Ectodermal cell (in vitro differentiated cells): ENCODE results near the gene CELF2.
A peak's percentile ranks its signal among the peaks of the same experiment; 100 is the strongest.

Experiments used
- H3K27ac ChIP-seq: 2 replicates; pipeline ENCODE4 v1.7.0; 2013; ENCODE audit warnings: mild to moderate bottlenecking, low read depth, low read length; ENCODE audit not compliant: insufficient read depth, poor library complexity, severe bottlenecking
- H3K27me3 ChIP-seq: 2 replicates; pipeline ENCODE4 v1.7.0; 2013; ENCODE audit warnings: mild to moderate bottlenecking, low read length; ENCODE audit not compliant: insufficient read depth, control insufficient read depth, poor library complexity, severe bottlenecking
- H3K36me3 ChIP-seq: one replicate; pipeline ENCODE4 v1.7.0; 2013; ENCODE audit warnings: low read length; ENCODE audit not compliant: control insufficient read depth, insufficient read depth
- H3K4me1 ChIP-seq: one replicate; pipeline ENCODE4 v1.7.0; 2013; ENCODE audit warnings: low read length; ENCODE audit not compliant: control insufficient read depth, insufficient read depth
- H3K4me3 ChIP-seq: 2 replicates; pipeline ENCODE4 v1.7.0; 2013; ENCODE audit warnings: low read depth, low read length, control low read depth; ENCODE audit not compliant: insufficient read depth
- H3K9me3 ChIP-seq: 2 replicates; pipeline ENCODE4 v1.7.0; 2013; ENCODE audit warnings: mild to moderate bottlenecking, low read length, moderate library complexity; ENCODE audit not compliant: control insufficient read depth
- WGBS, 2 experiments: methylation state at CpG; one replicate each; pipeline ENCODE4 v1.1.7; 2013; ENCODE audit warnings: missing lambda C conversion rate in 2 of 2; 5-methylcytosine and 5-hydroxymethylcytosine counted together

CELF2 gene

DNA sequence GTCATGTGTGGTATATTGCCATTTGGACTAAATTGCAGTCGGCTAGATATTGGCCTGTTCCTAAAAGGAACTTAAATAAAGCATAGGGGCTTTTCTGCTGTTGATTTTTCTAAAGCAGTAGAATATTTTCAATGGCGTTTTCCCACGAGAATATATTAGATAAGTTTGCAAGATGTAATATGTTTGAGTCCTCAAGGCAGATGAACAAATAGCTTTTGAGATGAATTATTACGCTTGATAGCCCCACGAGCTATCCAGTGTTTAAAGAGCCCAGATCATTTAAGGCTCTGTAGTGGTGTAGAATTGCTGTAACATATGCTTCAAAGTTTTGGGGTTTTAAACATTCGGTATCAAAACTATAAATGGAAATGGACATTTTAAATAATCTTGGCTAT, 2.9 kb downstream of the CELF2 start:
- Histone ChIP-seq H3K27me3 (peaks cover 49% of the 10 kb centered on the region), H3K4me3 (no peak overlapping the region)
- 92 to 96% methylated on average over 5 of the region's 6 CpGs for WGBS, 2 experiments

DNA sequence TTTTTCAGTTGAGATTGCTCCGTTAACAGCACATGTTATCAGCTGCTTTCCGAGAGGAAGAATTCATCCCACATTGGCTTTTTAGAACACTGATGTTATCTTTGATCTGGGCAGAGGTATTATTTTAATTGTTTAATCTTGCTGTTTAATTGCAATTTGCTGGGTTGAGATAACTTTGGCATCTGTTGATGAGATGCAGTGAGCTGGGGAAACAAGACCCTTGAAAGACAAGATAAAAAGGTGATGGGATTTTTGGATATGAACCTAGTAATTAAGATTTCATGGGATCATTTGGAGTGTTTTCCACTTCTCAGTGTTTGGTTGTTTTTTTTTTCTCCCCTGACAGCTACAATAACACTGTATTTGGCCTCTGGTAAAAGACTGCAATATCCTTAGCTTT, 4.5 kb downstream of the CELF2 start:
- Histone ChIP-seq H3K4me3 (no peak overlapping the region), H3K4me1 (peaks cover 9% of the 10 kb centered on the region), H3K9me3 (no peaks in the 10 kb centered on the region), H3K36me3 (no peaks in the 10 kb centered on the region), H3K27me3 (peaks cover 33% of the 10 kb centered on the region), H3K27ac (no peak overlapping the region)
- 87 to 89% methylated on average over 2 of the region's 2 CpGs for WGBS, 2 experiments

More for the DNA sequence above, 2.9 kb downstream of the CELF2 start:
- no peak overlapping the region for H3K27ac ChIP-seq
- no peaks in the 10 kb centered on the region for H3K9me3 ChIP-seq
- peaks cover 9% of the 10 kb centered on the region for H3K4me1 ChIP-seq
- H3K36me3 ChIP-seq, result no peaks in the 10 kb centered on the region

DNA sequence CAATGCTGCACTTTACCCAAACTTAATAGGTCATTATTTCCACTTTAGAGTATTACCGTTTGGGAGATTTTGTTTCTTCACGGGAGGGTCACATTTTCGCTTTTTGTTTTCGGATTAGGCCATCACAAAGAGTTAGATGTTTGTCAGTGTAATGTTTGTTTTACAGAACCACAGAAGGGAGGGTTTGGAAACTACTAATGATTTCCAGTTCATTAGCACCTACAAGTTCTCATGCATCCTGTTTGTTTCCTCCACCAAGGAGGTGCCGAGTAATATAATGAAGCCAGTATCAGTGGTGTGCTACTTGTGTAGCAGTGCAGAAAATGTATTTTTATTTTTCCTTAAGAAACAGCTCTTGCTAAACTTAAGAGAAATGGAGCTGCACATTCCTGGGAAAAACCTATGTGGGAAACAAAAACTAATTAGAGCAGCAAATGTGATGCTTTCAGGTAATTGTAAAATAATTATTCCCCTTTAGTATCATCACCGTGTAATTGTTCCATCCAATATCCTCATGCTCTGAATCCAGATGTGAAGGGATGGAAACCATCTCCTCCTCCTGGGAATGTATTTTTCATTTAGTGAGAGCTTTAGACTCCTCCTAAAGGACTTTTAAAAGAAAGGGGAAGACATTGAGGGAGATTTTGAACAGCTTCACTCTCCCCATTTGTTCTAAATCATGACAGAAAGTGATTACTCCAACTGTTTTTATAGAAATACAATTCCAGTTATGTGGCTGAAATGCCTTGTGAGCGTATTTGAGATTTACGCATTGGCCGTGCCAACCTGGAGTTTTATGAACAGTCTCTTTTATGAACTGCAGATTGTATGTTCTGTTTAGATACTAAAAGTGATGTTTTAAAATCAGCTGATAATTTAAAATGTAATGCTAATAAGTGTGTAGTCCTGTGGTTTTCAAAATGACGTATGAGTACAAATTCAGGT, 5.6 kb downstream of the CELF2 start:
- H3K27me3 ChIP-seq, result peaks cover 26% of the 10 kb centered on the region
- no peaks in the 10 kb centered on the region for H3K36me3 ChIP-seq
- H3K9me3 ChIP-seq, result no peaks in the 10 kb centered on the region
- H3K4me1 ChIP-seq, result peaks cover 9% of the 10 kb centered on the region
- H3K4me3 ChIP-seq, result no peak overlapping the region
- WGBS, 2 experiments, result 80 to 82% methylated on average over 9 to 10 of the region's 10 CpGs
- H3K27ac ChIP-seq, result no peak overlapping the region

DNA sequence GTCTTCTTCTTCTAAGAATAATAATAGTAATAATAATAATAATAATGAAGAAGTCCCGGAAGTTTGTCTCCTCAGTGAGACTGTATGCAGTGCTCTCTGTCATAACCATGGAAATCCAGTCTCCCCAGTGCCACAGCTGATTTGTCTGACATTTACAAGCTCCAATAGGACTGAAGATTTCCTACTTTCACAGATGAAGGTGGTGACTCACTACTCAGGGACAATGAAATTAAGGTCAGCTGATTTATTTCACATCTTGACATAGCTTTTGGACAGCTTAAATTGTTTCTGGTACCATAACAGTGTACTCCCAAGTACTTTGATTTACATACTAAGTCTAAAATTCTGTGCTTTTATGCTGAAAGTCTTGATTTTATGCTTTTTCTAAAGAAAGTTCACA, 6.9 kb downstream of the CELF2 start:
- 90 to 91% methylated on average over 1 of the region's 1 CpG for WGBS, 2 experiments
- no peak overlapping the region for H3K27ac ChIP-seq
- H3K27me3 ChIP-seq, result peaks cover 13% of the 10 kb centered on the region
- H3K36me3 ChIP-seq, result no peaks in the 10 kb centered on the region
- no peak overlapping the region for H3K4me3 ChIP-seq
- no peaks in the 10 kb centered on the region for H3K4me1 ChIP-seq
- H3K9me3 ChIP-seq, result no peaks in the 10 kb centered on the region

DNA sequence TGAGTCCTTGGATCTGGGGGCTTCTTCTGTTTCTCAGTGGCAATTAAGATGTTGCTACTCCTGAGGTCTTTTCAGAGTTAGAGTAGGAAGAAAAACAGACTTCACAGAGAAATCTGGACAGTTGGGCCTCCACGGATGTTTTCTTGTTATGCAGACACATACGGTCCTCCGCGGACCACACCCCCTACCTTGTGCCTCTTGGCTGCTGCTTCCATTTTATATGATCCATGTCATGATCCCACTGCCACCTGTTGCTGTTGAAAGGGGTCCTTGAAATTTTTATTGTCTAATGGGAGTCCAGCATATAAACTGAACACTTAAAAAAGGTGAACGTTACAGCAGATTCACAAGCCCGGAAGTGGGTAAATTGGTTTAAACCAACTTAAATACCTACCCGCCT, 8.3 kb downstream of the CELF2 start:
- WGBS, 2 experiments, result 88 to 94% methylated on average over 7 of the region's 7 CpGs
- Histone ChIP-seq H3K4me3 (no peak overlapping the region), H3K4me1 (no peaks in the 10 kb centered on the region), H3K9me3 (no peaks in the 10 kb centered on the region), H3K27ac (no peak overlapping the region), H3K27me3 (no peaks in the 10 kb centered on the region), H3K36me3 (no peaks in the 10 kb centered on the region)

DNA sequence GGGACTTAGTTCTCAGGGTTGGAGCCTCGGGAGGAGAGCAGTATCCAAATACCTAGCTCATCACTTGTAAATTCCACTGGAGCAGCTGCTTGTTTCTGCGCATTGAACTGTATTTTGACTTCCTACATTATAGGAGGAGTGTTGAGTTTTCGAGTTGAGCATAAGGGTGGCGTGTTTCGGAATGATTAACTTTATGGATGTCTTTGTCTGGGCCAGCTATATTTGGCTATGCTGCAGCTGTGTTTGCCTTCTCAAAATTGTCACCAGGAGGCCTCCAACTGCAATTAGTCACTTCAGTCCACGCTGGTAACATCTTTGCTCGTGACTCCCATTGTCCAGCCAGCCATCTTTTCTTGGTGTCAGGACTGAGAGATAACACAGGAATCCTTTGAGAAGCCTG, 9.1 kb downstream of the CELF2 start:
- Histone ChIP-seq H3K36me3 (no peaks in the 10 kb centered on the region), H3K27ac (no peak overlapping the region), H3K4me1 (no peaks in the 10 kb centered on the region), H3K4me3 (no peak overlapping the region), H3K27me3 (no peaks in the 10 kb centered on the region), H3K9me3 (no peaks in the 10 kb centered on the region)
- WGBS, 2 experiments, result 89 to 92% methylated on average over 7 of the region's 7 CpGs

DNA sequence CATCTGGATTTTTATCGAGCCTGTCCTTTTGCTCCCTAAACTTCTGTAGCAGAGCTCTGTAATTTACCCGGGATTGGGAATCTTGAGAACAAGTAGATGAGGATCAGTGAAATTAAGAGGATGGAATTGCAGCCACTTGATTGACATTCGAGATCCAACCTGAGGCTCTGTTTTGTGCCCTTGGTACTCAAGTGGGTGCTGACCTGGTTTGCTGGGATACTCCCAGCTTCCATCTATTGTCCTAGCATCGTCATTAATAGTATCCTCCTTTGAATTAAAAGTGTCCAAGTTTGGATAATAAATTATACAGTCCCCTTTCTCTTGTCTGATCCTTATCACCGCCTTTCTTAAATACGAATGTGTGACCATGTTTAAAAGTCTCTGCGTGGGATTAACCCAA, 17.1 kb downstream of the CELF2 start:
- Histone ChIP-seq H3K4me1 (peaks cover 14% of the 10 kb centered on the region), H3K27ac (no peak overlapping the region), H3K27me3 (no peaks in the 10 kb centered on the region), H3K9me3 (no peaks in the 10 kb centered on the region), H3K4me3 (no peak overlapping the region), H3K36me3 (no peaks in the 10 kb centered on the region)
- 94 to 95% methylated on average over 7 of the region's 7 CpGs for WGBS, 2 experiments

DNA sequence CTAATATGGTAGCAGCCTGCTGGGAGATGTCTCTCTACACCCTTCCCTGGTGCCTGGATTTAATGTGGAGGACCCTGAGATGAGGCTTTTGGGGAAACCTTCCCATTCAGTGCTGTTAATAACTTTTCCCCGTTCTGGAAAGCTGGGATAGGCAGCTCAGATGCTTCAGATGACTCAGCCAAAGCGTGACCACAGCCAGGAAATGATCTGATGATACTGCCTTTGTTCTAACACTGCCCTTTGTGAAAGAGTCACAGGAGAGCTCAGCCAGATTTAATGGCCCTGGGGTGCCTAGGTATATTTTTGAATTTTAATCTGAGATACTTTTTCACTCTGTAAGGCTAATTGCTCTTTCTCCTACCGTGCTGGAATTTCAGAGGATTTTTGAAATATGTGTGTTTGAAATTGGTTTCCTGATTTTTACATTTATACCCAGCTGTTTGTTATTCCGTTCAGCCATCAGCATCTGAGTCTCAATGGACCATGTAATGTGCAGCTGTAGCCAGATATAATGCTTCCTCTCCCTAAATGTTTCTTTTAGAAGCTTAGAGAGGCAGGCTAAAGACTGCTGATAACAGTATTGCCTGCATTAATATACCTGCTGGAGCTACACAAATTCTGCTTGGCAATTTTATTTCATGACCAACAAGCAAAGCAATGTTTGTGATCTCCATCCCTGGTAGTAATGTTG, 17.8 kb downstream of the CELF2 start:
- H3K9me3 ChIP-seq, result no peaks in the 10 kb centered on the region
- H3K36me3 ChIP-seq, result no peaks in the 10 kb centered on the region
- H3K4me1 ChIP-seq, result peaks cover 14% of the 10 kb centered on the region
- 26 to 36% methylated on average over 4 of the region's 4 CpGs for WGBS, 2 experiments
- no peak overlapping the region for H3K4me3 ChIP-seq
- H3K27me3 ChIP-seq, result no peaks in the 10 kb centered on the region
- H3K27ac ChIP-seq, result peak overlapping the region; percentile 0

DNA sequence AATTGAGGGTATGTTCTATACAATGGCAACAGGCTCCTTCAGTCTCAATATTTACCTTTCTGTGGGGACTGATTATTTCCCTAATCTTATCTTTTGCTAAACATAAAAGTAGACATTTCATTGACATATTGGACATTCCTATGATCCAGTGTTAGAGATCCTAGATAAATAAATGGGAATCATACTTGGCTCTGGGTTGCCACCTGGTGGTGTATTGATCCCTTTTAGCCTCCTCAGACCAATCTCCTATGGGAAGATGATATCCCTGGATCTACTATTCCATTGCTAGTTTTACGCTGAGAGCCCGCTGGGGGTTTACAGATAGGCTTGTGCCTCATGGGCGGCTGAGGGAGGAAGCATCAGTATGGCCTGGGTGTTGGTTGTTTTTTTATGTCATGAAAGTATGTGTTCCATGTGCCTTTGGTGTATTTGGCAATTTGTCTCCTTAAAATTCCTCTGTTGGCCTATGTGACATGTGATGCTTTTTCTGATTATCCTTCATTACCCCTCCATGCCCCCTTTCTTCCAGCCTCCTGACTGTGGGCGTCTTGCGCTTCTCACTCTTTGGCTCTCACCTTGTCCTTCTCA, 18.8 kb downstream of the CELF2 start:
- H3K27ac ChIP-seq, result no peak overlapping the region
- H3K4me3 ChIP-seq, result no peak overlapping the region
- peaks cover 14% of the 10 kb centered on the region for H3K4me1 ChIP-seq
- no peaks in the 10 kb centered on the region for H3K9me3 ChIP-seq
- 76 to 85% methylated on average over 5 of the region's 5 CpGs for WGBS, 2 experiments
- H3K27me3 ChIP-seq, result no peaks in the 10 kb centered on the region
- no peaks in the 10 kb centered on the region for H3K36me3 ChIP-seq

DNA sequence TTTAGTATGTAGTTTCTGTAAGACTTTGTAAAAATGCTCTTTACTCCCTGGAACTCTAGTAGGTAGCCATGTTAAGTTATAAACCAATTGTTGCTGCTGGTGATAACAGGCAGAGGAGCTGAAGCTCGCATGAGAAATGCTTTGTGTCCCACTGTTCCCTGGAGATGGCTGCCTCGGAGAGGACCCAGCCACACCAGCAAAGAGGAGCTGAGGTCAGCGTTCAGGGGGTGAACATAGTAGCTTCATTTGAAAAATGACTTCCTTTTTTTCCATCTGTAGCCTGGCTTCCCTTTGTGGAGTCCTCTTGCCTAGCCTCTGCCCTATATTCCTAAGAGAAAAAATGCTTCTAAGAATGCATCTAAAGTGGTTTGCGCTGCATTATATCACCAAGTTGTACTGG, 20.3 kb downstream of the CELF2 start:
- Histone ChIP-seq H3K9me3 (no peaks in the 10 kb centered on the region), H3K27ac (no peak overlapping the region), H3K27me3 (no peaks in the 10 kb centered on the region), H3K4me1 (peaks cover 14% of the 10 kb centered on the region), H3K4me3 (no peak overlapping the region), H3K36me3 (no peaks in the 10 kb centered on the region)
- WGBS, 2 experiments, result 85% methylated on average over 4 of the region's 4 CpGs
